Activated naive CD4-positive, alpha-beta T cell treated with anti-CD3 and anti-CD28 coated beads, Interleukin-2, amount 50 U/mL, for 72 hours (primary cell): ENCODE data around the gene GAS1. TPM values are rescaled to one million over a fixed set of nuclear protein-coding genes. Genes with fewer than 3 reads are reported as not detected.

Experiments used
- ATAC-seq, 2 donors: fragments of 150-1000 bp; cut with Tn5 transposase; 2 replicates each; pipeline ENCODE4 v1.10.0; 2021; ENCODE audit warnings: mild to moderate bottlenecking in 2 of 2, moderate library complexity in 2 of 2
- DNase-seq, 2 donors: peaks; one replicate each; pipeline ENCODE4 v3.0.0; 2021 to 2022; ENCODE audit warnings: low spot score in 2 of 2
- H3K27ac Mint-ChIP-seq, 2 donors: one replicate each; pipeline ENCODE4 v1.8.0; 2022; ENCODE audit warnings: mild to moderate bottlenecking in 2 of 2, mixed read lengths in 2 of 2
- H3K36me3 Mint-ChIP-seq, 2 donors: one replicate each; pipeline ENCODE4 v1.8.0; 2022; ENCODE audit warnings: mixed read lengths in 2 of 2
- H3K9me3 Mint-ChIP-seq, 2 donors: one replicate each; pipeline ENCODE4 v1.8.0; 2022; ENCODE audit warnings: mixed read lengths in 2 of 2
- total RNA-seq, 2 donors: library from RNA; stranded (reverse); gene quantifications; one replicate each; pipeline ENCODE4 v1.2.3, GENCODE V29; 2022

GAS1 gene
- total RNA-seq, 2 donors from 2014 or later, result 0.14 TPM; not detected in 1

GRCh38 chr9:86943201-86944113 is 3.8 kb downstream of the GAS1 start:
- H3K36me3 Mint-ChIP-seq, result peaks cover 0 to 4% of the 10 kb centered on the region in 2 donors
- ATAC-seq, result no peak
- H3K27ac Mint-ChIP-seq, result no peak overlapping the region

GRCh38 chr9:86942281-86943200 is 4.8 kb downstream of the GAS1 start:
- Mint-ChIP-seq H3K36me3 (peaks cover 0 to 4% of the 10 kb centered on the region in 2 donors), H3K9me3 (no peaks in the 10 kb centered on the region), H3K27ac (no peak overlapping the region)
- DNase-seq, result no peak
- ATAC-seq, result no peak

More at GRCh38 chr9:86943201-86944113, 3.8 kb downstream of the GAS1 start:
- H3K9me3 Mint-ChIP-seq, result no peaks in the 10 kb centered on the region
- DNase-seq, result no peak

- no peaks in the 10 kb centered on the region for H3K9me3 Mint-ChIP-seq
- peaks cover 0 to 4% of the 10 kb centered on the region in 2 donors for H3K36me3 Mint-ChIP-seq
- no peak overlapping the region for H3K27ac Mint-ChIP-seq
- ATAC-seq, result no peak
- no peak for DNase-seq
These were observed 6.1 kb downstream of the GAS1 start for GRCh38 chr9:86941197-86941596.

- H3K9me3 Mint-ChIP-seq, result no peaks in the 10 kb centered on the region
- no peak for ATAC-seq
These were observed 6.5 kb downstream of the GAS1 start for GRCh38 chr9:86940774-86941173.

GRCh38 chr9:86939891-86940290 is 7.4 kb downstream of the GAS1 start:
- Mint-ChIP-seq H3K36me3 (peaks cover 0 to 4% of the 10 kb centered on the region in 2 donors), H3K27ac (no peak overlapping the region), H3K9me3 (no peaks in the 10 kb centered on the region)
- ATAC-seq (no peak), DNase-seq (no peak)

More at GRCh38 chr9:86940774-86941173, 6.5 kb downstream of the GAS1 start:
- Mint-ChIP-seq H3K27ac (no peak overlapping the region), H3K36me3 (peaks cover 0 to 4% of the 10 kb centered on the region in 2 donors)
- no peak for DNase-seq

- H3K9me3 Mint-ChIP-seq, result no peaks in the 10 kb centered on the region
- peaks cover 0 to 4% of the 10 kb centered on the region in 2 donors for H3K36me3 Mint-ChIP-seq
- no peak overlapping the region for H3K27ac Mint-ChIP-seq
- no peak for ATAC-seq
- DNase-seq, result no peak
These were observed 8.0 kb downstream of the GAS1 start for GRCh38 chr9:86939321-86939720.

- H3K9me3 Mint-ChIP-seq, result no peaks in the 10 kb centered on the region
- H3K36me3 Mint-ChIP-seq, result peaks cover 0 to 4% of the 10 kb centered on the region in 2 donors
- H3K27ac Mint-ChIP-seq, result no peak overlapping the region
- ATAC-seq, result no peak
- no peak for DNase-seq
These were observed 8.5 kb downstream of the GAS1 start for GRCh38 chr9:86938780-86939179.

GRCh38 chr9:86926145-86926544 is 21.2 kb downstream of the GAS1 start:
- DNase-seq, result no peak
- ATAC-seq, result no peak
- no peak overlapping the region for H3K27ac Mint-ChIP-seq
- peaks cover 0 to 7% of the 10 kb centered on the region in 2 donors for H3K36me3 Mint-ChIP-seq
- H3K9me3 Mint-ChIP-seq, result peaks cover 4 to 5% of the 10 kb centered on the region in 2 donors

- peaks cover 4 to 5% of the 10 kb centered on the region in 2 donors for H3K9me3 Mint-ChIP-seq
- ATAC-seq (no peak), DNase-seq (no peak)
- H3K27ac Mint-ChIP-seq, result no peak overlapping the region
- H3K36me3 Mint-ChIP-seq, result peaks cover 0 to 7% of the 10 kb centered on the region in 2 donors
These were observed 21.6 kb downstream of the GAS1 start for GRCh38 chr9:86925686-86926085.

- DNase-seq (no peak), ATAC-seq (no peak)
- H3K9me3 Mint-ChIP-seq, result no peaks in the 10 kb centered on the region
- no peaks in the 10 kb centered on the region for H3K36me3 Mint-ChIP-seq
- H3K27ac Mint-ChIP-seq, result no peak overlapping the region
These were observed 23.1 kb downstream of the GAS1 start for GRCh38 chr9:86924206-86924605.

- H3K9me3 Mint-ChIP-seq, result no peaks in the 10 kb centered on the region
- no peak overlapping the region for H3K27ac Mint-ChIP-seq
- ATAC-seq, result no peak
- DNase-seq, result no peak
- H3K36me3 Mint-ChIP-seq, result no peaks in the 10 kb centered on the region
These were observed 26.0 kb downstream of the GAS1 start for GRCh38 chr9:86921151-86921923.

GRCh38 chr9:86918556-86918955 is 28.8 kb downstream of the GAS1 start:
- H3K27ac Mint-ChIP-seq, result no peak overlapping the region
- DNase-seq, result no peak
- no peaks in the 10 kb centered on the region for H3K9me3 Mint-ChIP-seq
- ATAC-seq, result no peak
- H3K36me3 Mint-ChIP-seq, result no peaks in the 10 kb centered on the region

- ATAC-seq (no peak), DNase-seq (no peak)
- Mint-ChIP-seq H3K36me3 (peaks cover 0 to 12% of the 10 kb centered on the region in 2 donors), H3K9me3 (peaks cover 0 to 6% of the 10 kb centered on the region in 2 donors), H3K27ac (no peak overlapping the region)
These were observed 35.1 kb downstream of the GAS1 start for GRCh38 chr9:86912210-86912609.

GRCh38 chr9:86909388-86909787 is 37.9 kb downstream of the GAS1 start:
- peaks cover 0 to 16% of the 10 kb centered on the region in 2 donors for H3K36me3 Mint-ChIP-seq
- peaks cover 0 to 6% of the 10 kb centered on the region in 2 donors for H3K9me3 Mint-ChIP-seq
- H3K27ac Mint-ChIP-seq, result no peak overlapping the region
- DNase-seq (no peak), ATAC-seq (no peak)

GRCh38 chr9:86908261-86908660 is 39.0 kb downstream of the GAS1 start:
- Mint-ChIP-seq H3K9me3 (peaks cover 0 to 6% of the 10 kb centered on the region in 2 donors), H3K27ac (no peak overlapping the region), H3K36me3 (peaks cover 0 to 16% of the 10 kb centered on the region in 2 donors)
- no peak for ATAC-seq
- no peak for DNase-seq

GRCh38 chr9:86907346-86907745 is 40.0 kb downstream of the GAS1 start:
- no peak for DNase-seq
- H3K9me3 Mint-ChIP-seq, result peaks cover 0 to 6% of the 10 kb centered on the region in 2 donors
- peaks cover 0 to 16% of the 10 kb centered on the region in 2 donors for H3K36me3 Mint-ChIP-seq
- H3K27ac Mint-ChIP-seq, result no peak overlapping the region
- no peak for ATAC-seq
